GM19043 (cell line): ENCODE measurements around the gene IL10RB.
A peak's percentile ranks its signal among the peaks of the same experiment; 100 is the strongest.
"Not testable (repeated sequence)": the region's sequence is repeated elsewhere in the genome, so short reads cannot be mapped to it uniquely, and the experiment has no call there.

Experiments used
- ATAC-seq: cut with Tn5 transposase; IDR thresholded peaks from one replicate; pipeline ENCODE4 v1.9.1; 2021; ENCODE audit warnings: low read depth; ENCODE audit not compliant: unreplicated experiment

IL10RB gene

DNA sequence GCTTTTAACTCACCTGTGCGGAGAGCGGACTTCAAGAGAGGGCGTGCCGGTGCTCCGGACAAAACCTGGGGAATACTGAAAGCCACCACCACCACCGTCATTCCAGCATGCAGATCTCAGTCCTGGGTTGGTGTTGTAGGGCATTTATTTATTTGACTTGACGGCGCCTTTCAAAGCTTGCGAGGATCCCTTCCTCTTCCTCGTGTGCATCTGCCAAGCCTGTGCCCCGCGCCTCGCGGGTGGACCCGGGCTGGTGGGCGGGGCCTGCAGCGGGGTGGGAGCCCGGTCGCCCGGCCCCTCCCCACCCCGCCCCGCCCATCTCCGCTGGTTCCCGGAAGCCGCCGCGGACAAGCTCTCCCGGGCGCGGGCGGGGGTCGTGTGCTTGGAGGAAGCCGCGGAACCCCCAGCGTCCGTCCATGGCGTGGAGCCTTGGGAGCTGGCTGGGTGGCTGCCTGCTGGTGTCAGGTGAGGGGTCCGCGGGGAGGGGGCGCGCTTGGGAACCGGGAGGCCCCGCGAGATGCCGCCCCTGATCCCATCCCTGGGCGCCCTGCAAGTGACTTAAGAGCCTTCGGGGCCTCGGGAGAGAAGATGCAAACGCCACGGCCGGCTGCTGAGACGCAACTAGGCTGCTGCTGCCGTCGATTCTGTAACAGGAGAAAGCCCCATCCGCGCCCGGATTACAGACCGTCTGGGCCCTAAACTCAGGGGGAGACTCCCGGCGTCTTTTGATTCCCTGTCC is at the start of gene IL10RB:
Gene IL10RB (plus strand): TSS at position 318 of the 739 bp plus-strand sequence. CDS start 99 bp downstream, at position 417.
- no peak for ATAC-seq

GRCh38 chr21:33217138-33217520 is 49.0 kb upstream of the IL10RB start:
- ATAC-seq: no peak

DNA sequence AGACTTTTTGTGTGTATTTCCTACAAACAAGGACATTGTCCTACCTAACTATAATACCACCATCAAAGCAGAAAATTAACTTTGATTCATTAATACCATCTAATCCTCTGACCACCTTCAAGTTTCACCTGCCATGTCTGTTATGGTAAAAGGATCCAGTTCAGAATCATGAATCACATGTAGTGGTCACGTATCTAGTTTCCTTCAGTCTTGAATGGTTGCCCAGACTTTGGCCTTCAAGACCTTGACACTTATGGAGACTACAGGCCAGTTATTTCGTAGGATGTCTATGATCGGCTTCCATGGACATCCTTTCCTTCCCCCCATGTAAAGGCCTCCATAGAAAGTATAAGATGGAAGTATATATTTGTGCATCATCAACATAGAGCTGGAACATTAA is 46.9 kb upstream of the IL10RB start:
- ATAC-seq: no peak

DNA sequence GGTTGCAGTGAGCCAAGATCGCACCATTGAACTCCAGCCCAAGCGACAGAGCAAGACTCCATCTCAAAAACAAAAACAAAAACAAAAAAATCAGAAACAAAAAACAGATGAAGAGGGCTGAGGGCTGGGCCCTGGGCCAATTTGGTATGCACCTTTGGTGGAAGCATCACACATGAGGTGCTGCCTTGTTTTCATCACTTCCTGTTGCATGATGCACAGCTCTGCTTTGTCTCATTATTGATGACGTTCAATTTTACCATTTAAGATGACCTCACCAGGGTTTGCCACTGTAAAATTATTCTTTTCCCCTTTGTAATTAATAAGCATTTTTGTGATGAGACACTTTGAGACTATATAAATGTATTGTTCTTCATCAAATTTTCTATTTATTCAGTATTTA is 46.2 kb upstream of the IL10RB start:
- no peak for ATAC-seq

DNA sequence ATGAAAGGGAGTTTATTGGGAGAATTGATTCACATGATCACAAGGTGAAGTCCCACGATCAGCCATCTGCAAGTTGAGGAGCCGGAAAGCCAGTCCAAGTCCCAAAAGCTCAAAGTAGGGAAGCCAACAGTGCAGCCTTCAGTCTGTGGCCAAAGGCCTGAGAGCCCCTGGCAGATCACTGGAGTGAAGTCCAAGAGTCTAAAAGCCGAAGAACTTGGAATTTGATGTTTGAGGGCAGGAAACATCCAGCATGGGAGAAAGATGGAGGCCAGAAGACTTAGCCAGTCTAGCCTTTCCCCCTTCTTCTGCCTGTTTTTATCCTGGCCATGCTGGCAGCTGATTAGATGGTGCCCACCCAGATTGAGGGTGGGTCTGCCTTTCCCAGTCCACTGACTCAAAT is 40.8 kb upstream of the IL10RB start:
- not testable (repeated sequence) for ATAC-seq

DNA sequence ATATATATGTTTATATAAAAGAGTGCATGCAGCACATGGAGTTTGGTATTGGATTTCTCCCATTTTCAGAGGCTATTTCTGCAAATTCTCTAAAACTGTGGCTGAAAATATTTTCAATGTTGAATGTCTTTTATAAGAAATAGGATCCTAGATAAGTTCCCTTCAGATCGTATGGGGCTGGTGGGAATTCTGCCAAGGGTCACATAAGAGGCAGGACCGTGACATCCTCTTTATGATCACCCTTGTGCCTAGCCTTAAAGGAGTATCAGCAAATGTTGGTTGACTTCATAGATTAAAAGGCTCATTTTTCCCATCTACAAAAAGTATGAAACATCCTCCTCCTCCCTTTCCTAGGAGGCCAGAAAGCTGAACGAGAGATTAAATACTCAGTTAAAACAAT is 37.7 kb upstream of the IL10RB start:
- ATAC-seq: no peak

DNA sequence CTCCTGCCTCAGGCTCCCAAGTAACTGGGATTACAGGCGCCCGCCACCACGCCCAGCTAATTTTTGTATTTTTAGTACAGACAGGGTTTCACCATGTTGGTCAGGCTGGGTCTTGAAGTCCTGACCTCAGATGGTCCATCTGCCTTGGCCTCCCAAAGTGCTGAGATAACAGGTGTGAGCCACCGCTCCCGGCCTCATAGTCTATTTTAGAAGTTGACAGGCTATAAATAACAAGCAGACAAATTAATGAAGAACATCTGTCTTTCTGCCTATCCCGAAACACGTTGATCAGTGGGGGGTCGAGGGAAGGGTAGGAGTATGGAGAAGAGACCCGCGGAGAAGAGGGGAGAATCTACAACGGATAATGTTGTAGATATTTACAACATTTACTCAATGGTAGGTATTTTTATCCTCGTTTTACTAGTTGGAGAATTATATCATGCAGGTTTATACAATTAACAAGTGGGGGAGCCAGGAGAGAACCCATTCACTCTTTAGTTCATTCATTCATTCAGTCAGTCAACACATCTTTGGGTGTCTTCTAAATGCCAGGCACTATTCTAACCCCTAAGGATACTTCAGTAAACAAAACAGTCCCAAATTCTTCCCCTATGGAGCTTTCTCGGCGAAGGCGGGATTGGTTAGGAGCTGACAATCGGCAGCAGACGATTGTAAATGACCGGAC is 36.9 kb upstream of the IL10RB start:
- ATAC-seq: no peak

- ATAC-seq: peak; percentile 48
Observed at GRCh38 chr21:33229784-33230544, 36.2 kb upstream of the IL10RB start, which contains the start of gene IFNAR2. TSS of gene IFNAR2 (plus strand) at chr21:33229938. CDS start at chr21:33241923, 11,985 bp downstream.

DNA sequence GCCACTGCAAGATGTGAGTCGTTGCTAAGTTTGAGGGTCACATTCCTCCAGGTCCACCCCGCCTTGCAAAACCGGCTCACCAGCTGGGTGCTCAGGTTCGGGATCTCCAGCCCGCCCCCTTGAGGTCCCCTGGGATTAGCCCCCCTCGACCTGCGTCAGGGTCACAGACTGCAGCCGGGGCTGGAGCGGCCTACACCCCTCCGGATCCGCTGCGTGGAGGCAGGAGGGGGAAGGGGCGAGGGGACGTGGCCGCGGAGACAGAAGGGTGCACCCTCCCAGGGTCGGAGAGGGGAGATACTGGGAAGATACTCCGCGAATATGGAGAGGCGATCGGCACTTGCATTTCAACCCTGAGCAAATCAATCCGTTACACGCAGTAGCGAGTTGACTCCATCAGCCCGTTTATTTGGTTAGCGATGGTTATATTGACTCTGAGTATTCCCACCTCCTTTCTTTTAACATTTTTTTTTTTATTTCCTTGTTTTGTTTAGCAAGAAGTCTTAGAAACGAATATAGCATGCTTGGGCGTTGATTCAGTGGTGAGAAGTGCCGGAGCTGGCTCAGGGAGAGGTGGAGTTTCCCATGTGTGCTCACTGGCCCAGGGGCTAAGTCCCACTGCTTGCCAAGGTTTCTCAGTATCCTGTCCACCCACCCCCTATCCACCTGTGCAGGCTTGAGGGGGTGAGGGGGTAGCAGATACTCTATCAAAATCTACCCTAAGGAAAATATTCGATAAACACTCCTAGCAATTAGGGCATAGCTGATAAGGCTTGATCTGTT is 35.4 kb upstream of the IL10RB start:
- ATAC-seq: peak; percentile 25

DNA sequence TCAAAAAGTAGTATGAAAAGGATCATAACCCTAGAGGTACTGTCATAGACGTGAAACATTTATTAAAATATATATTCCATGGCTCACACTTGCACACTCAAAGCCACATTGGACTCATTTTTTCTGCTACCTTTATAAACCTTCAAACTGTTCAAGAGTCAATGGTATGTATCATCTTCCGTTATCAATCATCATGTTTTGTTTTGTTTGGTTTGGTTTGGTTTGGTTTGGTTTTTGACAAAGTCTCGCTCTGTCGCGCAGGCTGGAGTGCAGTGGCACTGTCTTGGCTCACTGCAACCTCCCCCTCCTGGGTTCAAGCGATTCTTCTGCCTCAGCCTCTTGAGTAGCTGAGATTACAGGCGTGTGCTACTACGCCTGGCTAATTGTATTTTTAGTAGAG is 34.6 kb upstream of the IL10RB start:
- ATAC-seq: no peak

GRCh38 chr21:33232291-33233034 is 33.7 kb upstream of the IL10RB start:
- no peak for ATAC-seq

DNA sequence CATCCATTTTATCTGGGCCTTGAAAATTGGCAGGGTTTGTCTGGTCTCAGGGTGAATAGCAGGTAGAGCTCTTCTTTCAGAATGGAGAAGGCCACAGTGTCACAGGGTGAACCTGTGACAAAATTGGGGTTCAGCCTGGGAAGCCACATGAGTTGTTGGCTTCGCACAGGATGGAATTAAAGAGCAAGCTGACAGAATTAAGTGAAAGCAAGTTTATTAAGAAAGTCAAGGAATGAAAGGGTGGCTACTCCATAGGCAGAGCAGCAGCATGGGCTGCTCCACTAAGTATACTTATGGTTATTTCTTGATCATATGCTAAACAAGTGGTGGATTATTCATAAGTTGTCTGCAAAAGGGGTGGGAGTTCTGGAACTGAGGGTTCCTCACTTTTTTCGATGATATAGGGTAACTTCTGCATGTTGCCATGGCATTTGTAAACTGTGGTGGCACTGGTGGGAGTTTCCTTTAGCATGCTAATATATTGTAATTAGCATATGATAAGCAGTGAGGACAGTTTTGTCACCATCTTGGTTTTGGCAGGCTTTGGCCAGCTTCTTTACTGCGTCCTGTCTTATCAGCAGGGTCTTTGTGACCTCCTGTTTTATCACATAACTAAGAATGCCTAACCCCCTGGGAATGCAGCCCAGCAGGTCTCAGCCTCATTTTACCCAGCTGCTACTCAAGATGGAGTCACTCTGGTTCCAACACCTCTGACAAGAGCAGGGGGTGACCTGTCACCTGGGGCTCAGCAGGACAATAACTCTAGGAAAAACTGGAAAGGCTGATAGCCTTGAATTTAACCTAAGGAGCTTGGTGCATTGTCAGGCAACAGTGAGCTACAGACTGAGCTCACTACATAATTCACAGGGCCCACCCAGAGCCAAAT is 31.3 kb upstream of the IL10RB start:
- no peak for ATAC-seq

- ATAC-seq: no peak
Observed at GRCh38 chr21:33236013-33236686, 30.0 kb upstream of the IL10RB start.

DNA sequence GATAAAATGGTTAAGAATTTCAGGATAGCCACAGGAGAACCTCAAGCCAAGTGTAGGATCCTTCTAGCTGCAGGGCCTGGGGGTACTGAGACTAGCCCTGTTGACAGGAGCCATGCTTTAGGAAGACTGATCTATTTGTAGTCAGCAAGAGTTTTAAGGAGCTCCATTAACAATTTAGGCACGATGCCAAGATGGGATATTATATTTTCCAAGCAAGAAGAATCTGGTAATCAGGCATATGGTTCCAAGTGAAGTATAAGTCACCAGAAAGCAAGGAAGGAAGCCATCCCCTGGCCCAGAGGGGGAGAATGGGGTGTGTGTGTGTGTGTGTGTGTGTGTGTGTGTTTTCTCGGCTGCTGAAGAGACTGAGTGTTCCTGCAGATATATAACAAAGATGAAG is 29.4 kb upstream of the IL10RB start:
- ATAC-seq: no peak

DNA sequence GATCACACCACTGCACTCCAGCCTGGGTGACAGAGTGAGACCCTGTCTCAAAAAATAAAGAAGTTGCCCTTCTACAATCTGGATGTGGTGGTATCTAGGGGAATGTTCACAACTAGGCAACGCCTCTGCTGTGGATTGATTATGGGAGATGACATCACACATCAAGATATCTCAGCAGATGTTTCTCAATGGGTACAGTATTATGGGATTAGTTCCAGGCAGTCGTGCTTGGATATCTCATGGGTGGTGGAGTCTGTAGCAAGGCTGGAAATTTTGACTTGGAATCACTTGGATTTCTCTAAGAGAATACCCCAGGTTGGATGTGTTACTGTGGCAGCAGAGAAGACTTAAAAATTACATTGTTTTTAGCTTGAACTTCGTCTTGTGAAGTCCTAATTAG is 28.7 kb upstream of the IL10RB start:
- no peak for ATAC-seq

GRCh38 chr21:33238146-33238545 is 28.0 kb upstream of the IL10RB start:
- no peak for ATAC-seq

DNA sequence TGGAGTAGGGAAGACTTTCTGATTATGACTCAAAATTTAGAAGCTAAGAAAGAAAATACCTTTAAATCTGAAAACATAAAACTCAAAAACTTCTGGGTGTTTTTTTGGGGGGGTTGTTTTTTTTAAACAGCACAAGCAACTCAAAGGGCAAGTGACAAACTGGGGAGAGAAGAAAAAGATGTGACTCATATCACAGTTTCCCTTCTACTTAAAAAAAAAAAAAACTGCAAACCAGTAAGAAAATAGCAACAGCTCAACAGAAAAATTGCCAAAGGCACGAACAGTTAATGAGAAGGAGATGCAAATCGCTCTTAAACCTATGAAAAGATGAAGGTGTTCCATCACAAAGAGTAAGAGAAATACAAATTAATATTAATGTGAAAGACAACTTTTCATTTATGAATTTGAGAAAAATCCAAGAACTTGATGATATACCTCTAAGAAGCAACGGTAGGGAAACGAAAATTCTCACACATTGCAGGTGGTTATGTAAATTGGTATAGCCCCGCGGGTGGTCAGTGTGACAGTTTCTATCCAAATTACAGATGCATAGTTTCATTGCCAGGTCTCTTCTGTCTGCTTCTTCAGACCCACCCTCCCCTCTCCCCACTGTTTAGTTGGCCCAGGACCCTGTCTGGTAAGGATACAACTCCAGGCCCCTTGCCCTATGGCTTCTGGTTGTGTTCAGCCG is 27.5 kb upstream of the IL10RB start:
- ATAC-seq: peak; percentile 78
